Progenitor cell of endocrine pancreas (in vitro differentiated cells): ENCODE measurements around the gene ASTN1. TPM values are rescaled to one million over a fixed set of nuclear protein-coding genes. Genes with fewer than 3 reads are reported as not detected.

ENCODE experiments used
- DNase-seq: peaks from one replicate; pipeline ENCODE4 v3.0.0; 2021; ENCODE audit warnings: low spot score; ENCODE audit not compliant: unreplicated experiment
- H3K27ac Mint-ChIP-seq: 2 replicates; pipeline ENCODE4 v1.8.0; 2021; ENCODE audit warnings: mild to moderate bottlenecking, moderate library complexity, mixed read lengths
- H3K27me3 Mint-ChIP-seq: 2 replicates; pipeline ENCODE4 v1.8.0; 2021; ENCODE audit warnings: mixed read lengths
- H3K36me3 Mint-ChIP-seq: 2 replicates; pipeline ENCODE4 v1.8.0; 2022; ENCODE audit warnings: mixed read lengths; ENCODE audit not compliant: insufficient read depth
- H3K4me1 Mint-ChIP-seq: 2 replicates; pipeline ENCODE4 v1.8.0; 2021; ENCODE audit warnings: low read depth, mixed read lengths
- H3K4me3 Mint-ChIP-seq: 2 replicates; pipeline ENCODE4 v1.8.0; 2021; ENCODE audit warnings: low read depth, mild to moderate bottlenecking, moderate library complexity, mixed read lengths
- H3K9me3 Mint-ChIP-seq: 2 replicates; pipeline ENCODE4 v1.8.0; 2021; ENCODE audit warnings: low read depth, mixed read lengths
- CTCF ChIP-seq: fragments of 200-600 bp; sonication (generic); IDR thresholded peaks from one replicate; pipeline ENCODE4 v1.5.0; 2021; ENCODE audit warnings: antibody characterized with exemption, mild to moderate bottlenecking; ENCODE audit not compliant: unreplicated experiment
- total RNA-seq: library from RNA; stranded (reverse); gene quantifications from 2 replicates; pipeline ENCODE4 v1.2.1, GENCODE V29; 2021

ASTN1 gene
- total RNA-seq, 1 donor from 2014 or later: 0.72 TPM

GRCh38 chr1:177044390-177044789 lies 120.1 kb downstream of the ASTN1 start:
- TF ChIP-seq CTCF: no peak
- no peaks in the 10 kb centered on the region for H3K9me3 Mint-ChIP-seq
- no peaks in the 10 kb centered on the region for H3K4me1 Mint-ChIP-seq
- no peak overlapping the region for H3K27ac Mint-ChIP-seq
- no peak overlapping the region for H3K4me3 Mint-ChIP-seq
- no peak for DNase-seq
- H3K36me3 Mint-ChIP-seq: no peaks in the 10 kb centered on the region
- H3K27me3 Mint-ChIP-seq: peaks cover 38% of the 10 kb centered on the region

- no peak for TF ChIP-seq CTCF
- no peaks in the 10 kb centered on the region for H3K4me1 Mint-ChIP-seq
- H3K36me3 Mint-ChIP-seq: no peaks in the 10 kb centered on the region
- peaks cover 38% of the 10 kb centered on the region for H3K27me3 Mint-ChIP-seq
- H3K27ac Mint-ChIP-seq: no peak overlapping the region
- DNase-seq: no peak
- no peaks in the 10 kb centered on the region for H3K9me3 Mint-ChIP-seq
- H3K4me3 Mint-ChIP-seq: no peak overlapping the region
Observed at GRCh38 chr1:177043597-177043996, 120.9 kb downstream of the ASTN1 start.

- H3K36me3 Mint-ChIP-seq: no peaks in the 10 kb centered on the region
- H3K4me1 Mint-ChIP-seq: peaks cover 3% of the 10 kb centered on the region
- H3K27ac Mint-ChIP-seq: no peak overlapping the region
Observed at GRCh38 chr1:177035586-177035985, 128.9 kb downstream of the ASTN1 start.

GRCh38 chr1:177033628-177034027 lies 130.9 kb downstream of the ASTN1 start:
- H3K27ac Mint-ChIP-seq: no peak overlapping the region
- no peak overlapping the region for H3K4me3 Mint-ChIP-seq
- no peak for TF ChIP-seq CTCF
- H3K27me3 Mint-ChIP-seq: peaks cover 14% of the 10 kb centered on the region
- H3K9me3 Mint-ChIP-seq: no peaks in the 10 kb centered on the region
- no peaks in the 10 kb centered on the region for H3K36me3 Mint-ChIP-seq
- H3K4me1 Mint-ChIP-seq: peaks cover 3% of the 10 kb centered on the region
- DNase-seq: no peak

More at GRCh38 chr1:177035586-177035985, 128.9 kb downstream of the ASTN1 start:
- Mint-ChIP-seq H3K4me3 (no peak overlapping the region), H3K27me3 (peaks cover 17% of the 10 kb centered on the region), H3K9me3 (no peaks in the 10 kb centered on the region)
- TF ChIP-seq CTCF: no peak
- no peak for DNase-seq

- DNase-seq: no peak
- Mint-ChIP-seq H3K36me3 (no peaks in the 10 kb centered on the region), H3K27ac (no peak overlapping the region), H3K4me1 (no peaks in the 10 kb centered on the region), H3K9me3 (no peaks in the 10 kb centered on the region), H3K4me3 (no peak overlapping the region), H3K27me3 (peaks cover 14% of the 10 kb centered on the region)
- TF ChIP-seq CTCF: no peak
Observed at GRCh38 chr1:177032434-177032833, 132.1 kb downstream of the ASTN1 start.
